Liver (tissue), 9 donors: Measurements from ENCODE around the gene RCVRN. TPM values are rescaled to one million over a fixed set of nuclear protein-coding genes. Genes with fewer than 3 reads are reported as not detected.

ENCODE experiments used
- DNase-seq: peaks from one replicate; pipeline ENCODE4 v3.0.0-alpha.2; 2017; ENCODE audit warnings: low spot score
- H3K27ac ChIP-seq, 2 donors: one replicate each; pipeline ENCODE4 v1.7.0; 2013; ENCODE audit warnings: inconsistent platforms in 2 of 2, low read length in 2 of 2, control low read depth in 1 of 2, low read depth in 1 of 2, mild to moderate bottlenecking in 1 of 2
- H3K27me3 ChIP-seq, 4 donors: one replicate each; pipeline versions ENCODE4 v1.6.1 to v1.7.0; 2013; ENCODE audit warnings: low read length in 3 of 4, inconsistent platforms in 1 of 4, mild to moderate bottlenecking in 1 of 4, moderate library complexity in 1 of 4; ENCODE audit not compliant: control insufficient read depth in 4 of 4, insufficient read depth in 4 of 4
- H3K36me3 ChIP-seq, 4 donors: one replicate each; pipeline versions ENCODE4 v1.6.1 to v1.7.0; 2013; ENCODE audit warnings: low read length in 3 of 4, mild to moderate bottlenecking in 3 of 4, low read depth in 1 of 4, moderate library complexity in 1 of 4; ENCODE audit not compliant: control insufficient read depth in 4 of 4, insufficient read depth in 3 of 4
- H3K4me1 ChIP-seq, 4 donors: one replicate each; pipeline versions ENCODE4 v1.6.1 to v1.7.0; 2013; ENCODE audit warnings: low read length in 3 of 4, mild to moderate bottlenecking in 3 of 4, moderate library complexity in 1 of 4; ENCODE audit not compliant: control insufficient read depth in 4 of 4, insufficient read depth in 4 of 4
- H3K4me3 ChIP-seq, 3 donors: one replicate each; pipeline versions ENCODE4 v1.6.1 to v1.7.0; 2013; ENCODE audit warnings: low read length in 3 of 3, control low read depth in 1 of 3, low read depth in 1 of 3, mild to moderate bottlenecking in 1 of 3
- H3K9ac ChIP-seq, 2 donors: one replicate each; pipeline ENCODE4 v1.7.0; 2013; ENCODE audit warnings: low read length in 2 of 2, mild to moderate bottlenecking in 2 of 2, moderate library complexity in 2 of 2, control low read depth in 1 of 2, low read depth in 1 of 2
- H3K9me3 ChIP-seq, 4 donors: one replicate each; pipeline versions ENCODE4 v1.6.1 to v1.7.0; 2013; ENCODE audit warnings: low read length in 3 of 4; ENCODE audit not compliant: control insufficient read depth in 4 of 4
- EGR1 ChIP-seq, 2 donors: IDR thresholded peaks; 2 replicates each; pipeline ENCODE4 v1.6.1; 2016 to 2018; ENCODE audit warnings: antibody characterized with exemption in 2 of 2, low read depth in 2 of 2
- FOXA1 ChIP-seq: IDR thresholded peaks from 2 replicates; pipeline ENCODE4 v1.6.1; 2016; ENCODE audit warnings: antibody characterized with exemption
- FOXA2 ChIP-seq: IDR thresholded peaks from 2 replicates; pipeline ENCODE4 v1.6.1; 2016; ENCODE audit warnings: antibody characterized with exemption
- GABPA ChIP-seq, 2 donors: IDR thresholded peaks in 1 of 2; conservative IDR thresholded peaks in 1 of 2; 2 replicates each; pipeline ENCODE4 v1.6.1; 2016; ENCODE audit warnings: antibody characterized with exemption in 2 of 2, mild to moderate bottlenecking in 1 of 2, moderate library complexity in 1 of 2
- HNF4A ChIP-seq, 2 donors: conservative IDR thresholded peaks; 2 replicates each; pipeline ENCODE4 v1.6.1; 2016; ENCODE audit warnings: antibody characterized with exemption in 2 of 2, mild to moderate bottlenecking in 2 of 2
- HNF4G ChIP-seq: IDR thresholded peaks from 2 replicates; pipeline ENCODE4 v1.6.1; 2016; ENCODE audit warnings: antibody characterized with exemption
- JUND ChIP-seq, 2 donors: IDR thresholded peaks; 2 replicates each; pipeline ENCODE4 v1.6.1; 2016; ENCODE audit warnings: antibody characterized with exemption in 2 of 2
- NR2F2 ChIP-seq: IDR thresholded peaks from 2 replicates; pipeline ENCODE4 v1.6.1; 2016; ENCODE audit warnings: antibody characterized with exemption
- RAD21 ChIP-seq, 2 donors: IDR thresholded peaks; 2 replicates each; pipeline ENCODE4 v1.6.1; 2016; ENCODE audit warnings: antibody characterized with exemption in 2 of 2, mild to moderate bottlenecking in 2 of 2
- RXRA ChIP-seq, 2 donors: IDR thresholded peaks; 2 replicates each; pipeline ENCODE4 v1.6.1; 2017 to 2018; ENCODE audit warnings: antibody characterized with exemption in 2 of 2, mild to moderate bottlenecking in 1 of 2
- SP1 ChIP-seq: IDR thresholded peaks from 2 replicates; pipeline ENCODE4 v1.6.1; 2018; ENCODE audit warnings: antibody characterized with exemption, mild to moderate bottlenecking
- TAF1 ChIP-seq: conservative IDR thresholded peaks from 2 replicates; pipeline ENCODE4 v1.6.1; 2016; ENCODE audit warnings: antibody characterized with exemption, mild to moderate bottlenecking
- WGBS: extraction: QIAGEN DNeasy Blood & Tissue Kit; methylation state at CpG from one replicate; pipeline ENCODE4 v1.1.7; 2013; 5-methylcytosine and 5-hydroxymethylcytosine counted together
- polyA plus RNA-seq, 2 donors: library from polyadenylated mRNA; stranded (reverse) in 1 of 2; unstranded in 1 of 2; fragments of 200-250 nt in 1 of 2; fragments of >200 nt in 1 of 2; fragmentation: Nextera tagmentation in 1 of 2; extraction: Ambion mirVana in 1 of 2; gene quantifications; one replicate each; pipeline versions ENCODE4 v1.2.1 to v1.2.3, GENCODE V29; 2013 to 2015
- total RNA-seq, 2 donors: library from RNA; depleted of rRNA; stranded (reverse); fragments of >200 nt; gene quantifications; one replicate each; pipeline ENCODE4 v1.2.3, GENCODE V29; 2014
- TF ChIP-seq, protein P1 (sequence below): IDR thresholded peaks from 2 replicates; pipeline ENCODE4 v1.6.1; 2016; ENCODE audit warnings: antibody characterized with exemption
- TF ChIP-seq, protein P2 (sequence below): IDR thresholded peaks from 2 replicates; pipeline ENCODE4 v1.6.1; 2016; ENCODE audit warnings: antibody characterized with exemption, mild to moderate bottlenecking
- TF ChIP-seq, protein P3 (sequence below): IDR thresholded peaks from 2 replicates; pipeline ENCODE4 v1.6.1; 2016; ENCODE audit warnings: antibody characterized with exemption
- TF ChIP-seq, protein P4 (sequence below): fragments of 150-350 bp; IDR thresholded peaks from 2 replicates; pipeline ENCODE4 v1.5.1; 2017; ENCODE audit warnings: improper control_type of control experiment, low read depth, low read length; ENCODE audit not compliant: missing input control
- TF ChIP-seq, protein P5 (sequence below): IDR thresholded peaks from 2 replicates; pipeline ENCODE4 v1.6.1; 2016; ENCODE audit warnings: antibody characterized with exemption
- donor health status: healthy.
- donor health status: healthy.
- donor health status: healthy.
- donor health status: healthy.
- donor health status: healthy.

The RCVRN gene
- total and polyA plus RNA-seq, 4 donors = not detected

DNA sequence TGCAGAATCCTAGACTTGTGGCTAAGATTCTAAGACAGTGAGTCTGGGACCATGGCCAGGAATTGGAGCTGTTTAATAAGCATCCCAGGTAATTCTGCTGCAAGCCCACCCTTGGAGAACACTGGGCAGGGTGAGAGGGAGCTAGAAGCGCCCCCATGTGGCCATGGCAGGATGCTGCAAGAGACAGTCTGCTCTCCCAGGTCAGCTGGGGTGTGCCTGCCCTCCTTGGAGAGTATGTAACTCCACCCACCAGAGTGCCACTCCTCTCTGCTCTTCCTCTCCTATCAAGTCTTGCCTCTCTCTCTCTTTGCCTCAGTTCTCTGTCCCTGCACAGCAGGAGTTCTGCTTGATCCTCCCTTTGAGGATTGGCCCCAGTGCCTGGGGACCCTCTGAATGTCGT, 14.9 kb downstream of the RCVRN start:
- DNase-seq = no peak
- TF ChIP-seq, protein P1, sequence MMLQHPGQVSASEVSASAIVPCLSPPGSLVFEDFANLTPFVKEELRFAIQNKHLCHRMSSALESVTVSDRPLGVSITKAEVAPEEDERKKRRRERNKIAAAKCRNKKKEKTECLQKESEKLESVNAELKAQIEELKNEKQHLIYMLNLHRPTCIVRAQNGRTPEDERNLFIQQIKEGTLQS = no peak
- TF ChIP-seq FOXA1 (no peak), HNF4A (conservative IDR thresholded peaks at IDR 0.05) (no peak), RXRA (IDR thresholded peaks at IDR 0.05) (no peak), GABPA (IDR thresholded peaks at IDR 0.05 in 1 of 2, conservative IDR thresholded peaks at IDR 0.05 in 1 of 2) (no peak), NR2F2 (no peak), HNF4G (no peak), EGR1 (IDR thresholded peaks at IDR 0.05; ENCODE audit: low read depth in 2 of 2) (no peak), JUND (IDR thresholded peaks at IDR 0.05) (no peak), TAF1 (no peak), RAD21 (IDR thresholded peaks at IDR 0.05) (peak in 1 of 2 donors; percentile 32), FOXA2 (no peak)
- TF ChIP-seq, protein P2, sequence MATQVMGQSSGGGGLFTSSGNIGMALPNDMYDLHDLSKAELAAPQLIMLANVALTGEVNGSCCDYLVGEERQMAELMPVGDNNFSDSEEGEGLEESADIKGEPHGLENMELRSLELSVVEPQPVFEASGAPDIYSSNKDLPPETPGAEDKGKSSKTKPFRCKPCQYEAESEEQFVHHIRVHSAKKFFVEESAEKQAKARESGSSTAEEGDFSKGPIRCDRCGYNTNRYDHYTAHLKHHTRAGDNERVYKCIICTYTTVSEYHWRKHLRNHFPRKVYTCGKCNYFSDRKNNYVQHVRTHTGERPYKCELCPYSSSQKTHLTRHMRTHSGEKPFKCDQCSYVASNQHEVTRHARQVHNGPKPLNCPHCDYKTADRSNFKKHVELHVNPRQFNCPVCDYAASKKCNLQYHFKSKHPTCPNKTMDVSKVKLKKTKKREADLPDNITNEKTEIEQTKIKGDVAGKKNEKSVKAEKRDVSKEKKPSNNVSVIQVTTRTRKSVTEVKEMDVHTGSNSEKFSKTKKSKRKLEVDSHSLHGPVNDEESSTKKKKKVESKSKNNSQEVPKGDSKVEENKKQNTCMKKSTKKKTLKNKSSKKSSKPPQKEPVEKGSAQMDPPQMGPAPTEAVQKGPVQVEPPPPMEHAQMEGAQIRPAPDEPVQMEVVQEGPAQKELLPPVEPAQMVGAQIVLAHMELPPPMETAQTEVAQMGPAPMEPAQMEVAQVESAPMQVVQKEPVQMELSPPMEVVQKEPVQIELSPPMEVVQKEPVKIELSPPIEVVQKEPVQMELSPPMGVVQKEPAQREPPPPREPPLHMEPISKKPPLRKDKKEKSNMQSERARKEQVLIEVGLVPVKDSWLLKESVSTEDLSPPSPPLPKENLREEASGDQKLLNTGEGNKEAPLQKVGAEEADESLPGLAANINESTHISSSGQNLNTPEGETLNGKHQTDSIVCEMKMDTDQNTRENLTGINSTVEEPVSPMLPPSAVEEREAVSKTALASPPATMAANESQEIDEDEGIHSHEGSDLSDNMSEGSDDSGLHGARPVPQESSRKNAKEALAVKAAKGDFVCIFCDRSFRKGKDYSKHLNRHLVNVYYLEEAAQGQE = no peak
- TF ChIP-seq, protein P3, sequence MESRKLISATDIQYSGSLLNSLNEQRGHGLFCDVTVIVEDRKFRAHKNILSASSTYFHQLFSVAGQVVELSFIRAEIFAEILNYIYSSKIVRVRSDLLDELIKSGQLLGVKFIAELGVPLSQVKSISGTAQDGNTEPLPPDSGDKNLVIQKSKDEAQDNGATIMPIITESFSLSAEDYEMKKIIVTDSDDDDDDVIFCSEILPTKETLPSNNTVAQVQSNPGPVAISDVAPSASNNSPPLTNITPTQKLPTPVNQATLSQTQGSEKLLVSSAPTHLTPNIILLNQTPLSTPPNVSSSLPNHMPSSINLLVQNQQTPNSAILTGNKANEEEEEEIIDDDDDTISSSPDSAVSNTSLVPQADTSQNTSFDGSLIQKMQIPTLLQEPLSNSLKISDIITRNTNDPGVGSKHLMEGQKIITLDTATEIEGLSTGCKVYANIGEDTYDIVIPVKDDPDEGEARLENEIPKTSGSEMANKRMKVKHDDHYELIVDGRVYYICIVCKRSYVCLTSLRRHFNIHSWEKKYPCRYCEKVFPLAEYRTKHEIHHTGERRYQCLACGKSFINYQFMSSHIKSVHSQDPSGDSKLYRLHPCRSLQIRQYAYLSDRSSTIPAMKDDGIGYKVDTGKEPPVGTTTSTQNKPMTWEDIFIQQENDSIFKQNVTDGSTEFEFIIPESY = no peak
- TF ChIP-seq, protein P4, sequence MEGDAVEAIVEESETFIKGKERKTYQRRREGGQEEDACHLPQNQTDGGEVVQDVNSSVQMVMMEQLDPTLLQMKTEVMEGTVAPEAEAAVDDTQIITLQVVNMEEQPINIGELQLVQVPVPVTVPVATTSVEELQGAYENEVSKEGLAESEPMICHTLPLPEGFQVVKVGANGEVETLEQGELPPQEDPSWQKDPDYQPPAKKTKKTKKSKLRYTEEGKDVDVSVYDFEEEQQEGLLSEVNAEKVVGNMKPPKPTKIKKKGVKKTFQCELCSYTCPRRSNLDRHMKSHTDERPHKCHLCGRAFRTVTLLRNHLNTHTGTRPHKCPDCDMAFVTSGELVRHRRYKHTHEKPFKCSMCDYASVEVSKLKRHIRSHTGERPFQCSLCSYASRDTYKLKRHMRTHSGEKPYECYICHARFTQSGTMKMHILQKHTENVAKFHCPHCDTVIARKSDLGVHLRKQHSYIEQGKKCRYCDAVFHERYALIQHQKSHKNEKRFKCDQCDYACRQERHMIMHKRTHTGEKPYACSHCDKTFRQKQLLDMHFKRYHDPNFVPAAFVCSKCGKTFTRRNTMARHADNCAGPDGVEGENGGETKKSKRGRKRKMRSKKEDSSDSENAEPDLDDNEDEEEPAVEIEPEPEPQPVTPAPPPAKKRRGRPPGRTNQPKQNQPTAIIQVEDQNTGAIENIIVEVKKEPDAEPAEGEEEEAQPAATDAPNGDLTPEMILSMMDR = peak; percentile 19
- WGBS = 2% methylated on average over 2 of the region's 2 CpGs
- no peaks in the 10 kb centered on the region for H3K4me1 ChIP-seq
- no peaks in the 10 kb centered on the region for H3K27me3 ChIP-seq
- no peak overlapping the region for H3K9ac ChIP-seq
- H3K4me3 ChIP-seq = no peak overlapping the region
- H3K27ac ChIP-seq = no peak overlapping the region
- H3K36me3 ChIP-seq = no peaks in the 10 kb centered on the region
- H3K9me3 ChIP-seq = peaks cover 0 to 3% (median 0%) of the 10 kb centered on the region in 4 donors

DNA sequence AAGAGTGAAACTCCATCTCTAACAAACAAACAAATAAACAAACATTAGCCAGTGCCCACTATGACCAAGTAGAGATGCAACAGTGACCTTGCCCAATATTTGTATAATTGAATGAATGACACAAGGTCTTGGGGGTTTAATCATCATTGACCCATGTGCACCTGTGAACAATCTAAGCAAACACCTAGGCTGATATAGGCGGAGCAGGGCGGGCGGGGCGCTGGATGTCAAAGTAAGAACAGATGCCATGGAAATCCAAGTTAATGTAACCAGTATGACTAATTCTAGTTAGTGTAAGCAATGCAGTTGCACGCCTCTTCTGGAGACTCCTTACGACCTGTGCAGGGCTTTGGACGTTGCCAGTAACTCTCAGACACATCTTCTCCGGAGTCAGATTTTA, 17.6 kb downstream of the RCVRN start:
- 84% methylated on average over 8 of the region's 8 CpGs for WGBS

More for the DNA sequence above, 17.6 kb downstream of the RCVRN start:
- Histone ChIP-seq H3K27ac (no peak overlapping the region), H3K4me1 (no peaks in the 10 kb centered on the region), H3K9ac (no peak overlapping the region), H3K27me3 (no peaks in the 10 kb centered on the region), H3K9me3 (peaks cover 0 to 7% (median 2%) of the 10 kb centered on the region in 4 donors), H3K4me3 (no peak overlapping the region), H3K36me3 (no peaks in the 10 kb centered on the region)
- TF ChIP-seq GABPA (IDR thresholded peaks at IDR 0.05 in 1 of 2, conservative IDR thresholded peaks at IDR 0.05 in 1 of 2) (no peak), RAD21 (IDR thresholded peaks at IDR 0.05) (no peak), HNF4G (no peak), TAF1 (no peak), HNF4A (conservative IDR thresholded peaks at IDR 0.05) (no peak), JUND (IDR thresholded peaks at IDR 0.05) (no peak), SP1 (no peak), FOXA1 (no peak), NR2F2 (no peak), RXRA (IDR thresholded peaks at IDR 0.05) (no peak), FOXA2 (no peak)
- TF ChIP-seq, protein P2 = no peak
- TF ChIP-seq, protein P3 = no peak
- TF ChIP-seq, protein P5, sequence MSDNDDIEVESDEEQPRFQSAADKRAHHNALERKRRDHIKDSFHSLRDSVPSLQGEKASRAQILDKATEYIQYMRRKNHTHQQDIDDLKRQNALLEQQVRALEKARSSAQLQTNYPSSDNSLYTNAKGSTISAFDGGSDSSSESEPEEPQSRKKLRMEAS = no peak
- TF ChIP-seq, protein P1 = no peak
- DNase-seq = no peak
